ENCODE data around the gene SPDYE16.
"Not testable (repeated sequence)": the region's sequence is repeated elsewhere in the genome, so short reads cannot be mapped to it uniquely, and the experiment has no call there.

SPDYE16 gene

DNA sequence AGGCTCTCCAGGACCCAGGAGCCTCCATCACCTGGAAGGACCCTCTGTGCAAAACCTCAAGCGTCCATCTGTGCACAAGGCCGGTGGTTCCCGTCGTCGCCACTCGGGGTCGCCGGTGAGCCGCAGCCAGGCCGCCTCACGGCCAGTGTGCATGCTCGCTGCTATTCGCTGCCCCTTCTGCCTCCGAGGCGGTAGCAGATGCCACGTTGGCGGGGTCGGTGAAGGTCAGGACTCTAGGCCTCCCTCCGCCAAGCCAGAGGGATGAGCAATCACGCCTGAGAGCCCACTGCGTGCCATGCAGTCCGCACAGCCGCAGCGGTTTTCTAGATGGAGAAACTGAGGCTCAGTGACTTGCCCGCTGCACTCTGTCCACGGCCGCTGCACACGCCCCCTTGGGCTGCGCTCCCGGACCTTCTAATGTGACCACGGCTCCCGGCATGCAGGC, 27.1 kb downstream of the SPDYE16 start:
- in situ Hi-C loops (cut with HindIII; ENCODE audit: low pct_ligation_motif_present, low sequenced_read_pairs), result no loop called here
- no peaks in the 10 kb centered on the region for H3K36me3 ChIP-seq (replicated peaks)
- peak; percentile 99 for TF ChIP-seq CTCF (IDR thresholded peaks at IDR 0.05; ENCODE audit: low read depth, low read length, missing control alignments)
- peak overlapping the region; percentile 43 for H3K4me3 ChIP-seq (ENCODE audit: low read depth, low read length)
- no peaks in the 10 kb centered on the region for H3K27me3 ChIP-seq (replicated peaks)
- no peak overlapping the region for H3K27ac ChIP-seq
- peak; percentile 36 for DNase-seq

DNA sequence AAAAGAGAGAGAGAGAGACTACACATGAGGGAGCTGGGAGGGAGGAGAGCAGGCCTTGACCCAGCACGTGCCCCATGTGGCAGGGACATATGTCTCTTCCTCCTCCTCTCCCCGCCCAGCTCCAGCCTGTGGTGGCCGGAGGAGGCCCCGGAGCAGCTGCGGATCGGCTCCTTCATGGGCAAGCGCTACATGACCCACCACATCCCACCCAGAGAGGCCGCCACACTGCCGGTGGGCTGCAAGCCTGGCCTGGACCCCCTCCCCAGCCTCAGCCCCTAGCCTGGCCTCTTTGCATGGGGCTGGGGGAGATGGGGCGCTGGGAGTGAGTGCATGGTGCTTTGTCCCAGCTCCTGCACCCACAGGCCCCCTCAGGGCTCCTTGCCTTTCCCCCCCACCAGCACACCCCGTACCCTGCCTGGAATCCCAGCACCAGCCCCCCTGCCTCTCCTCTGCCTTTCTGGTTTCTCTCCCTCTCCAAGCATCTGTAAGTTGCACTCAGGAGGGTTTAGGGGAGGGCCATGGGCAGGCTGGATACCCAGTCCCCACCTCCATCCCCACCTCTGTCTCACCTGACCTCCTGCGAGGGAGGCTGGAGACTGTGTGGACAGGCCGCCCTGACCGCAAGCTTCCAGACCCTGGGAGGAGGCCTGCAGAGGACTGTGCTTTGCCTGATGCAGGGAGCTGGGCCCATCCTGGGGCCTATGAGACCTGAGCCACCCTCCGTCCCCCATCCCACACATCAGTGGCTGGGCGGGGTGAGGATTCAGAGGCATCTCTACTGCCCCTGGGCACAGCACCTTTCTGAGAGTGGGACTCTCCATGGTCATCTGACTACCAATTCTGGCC, 27.9 kb downstream of the SPDYE16 start:
- Histone ChIP-seq H3K27me3 (replicated peaks) (no peaks in the 10 kb centered on the region), H3K4me3 (ENCODE audit: low read depth, low read length) (no peak overlapping the region), H3K36me3 (replicated peaks) (no peaks in the 10 kb centered on the region), H3K27ac (no peak overlapping the region)
- in situ Hi-C loops (cut with HindIII; ENCODE audit: low pct_ligation_motif_present, low sequenced_read_pairs), result no loop called here
- TF ChIP-seq CTCF (IDR thresholded peaks at IDR 0.05; ENCODE audit: low read depth, low read length, missing control alignments), result no peak
- DNase-seq, result no peak

GRCh38 chr7:76513817-76514799, 29.0 kb downstream of the SPDYE16 start:
- in situ Hi-C loops (cut with HindIII; ENCODE audit: low pct_ligation_motif_present, low sequenced_read_pairs), result no loop called here
- Histone ChIP-seq H3K4me3 (ENCODE audit: low read depth, low read length) (no peak overlapping the region), H3K36me3 (replicated peaks) (no peaks in the 10 kb centered on the region), H3K27me3 (replicated peaks) (no peaks in the 10 kb centered on the region), H3K27ac (no peak overlapping the region)
- DNase-seq, result no peak
- no peak for TF ChIP-seq CTCF (IDR thresholded peaks at IDR 0.05; ENCODE audit: low read depth, low read length, missing control alignments)

GRCh38 chr7:76512941-76513816, 29.9 kb downstream of the SPDYE16 start:
- no peak for DNase-seq
- TF ChIP-seq CTCF (IDR thresholded peaks at IDR 0.05; ENCODE audit: low read depth, low read length, missing control alignments), result peak; percentile 67
- in situ Hi-C loops (cut with HindIII; ENCODE audit: low pct_ligation_motif_present, low sequenced_read_pairs), result no loop called here

DNA sequence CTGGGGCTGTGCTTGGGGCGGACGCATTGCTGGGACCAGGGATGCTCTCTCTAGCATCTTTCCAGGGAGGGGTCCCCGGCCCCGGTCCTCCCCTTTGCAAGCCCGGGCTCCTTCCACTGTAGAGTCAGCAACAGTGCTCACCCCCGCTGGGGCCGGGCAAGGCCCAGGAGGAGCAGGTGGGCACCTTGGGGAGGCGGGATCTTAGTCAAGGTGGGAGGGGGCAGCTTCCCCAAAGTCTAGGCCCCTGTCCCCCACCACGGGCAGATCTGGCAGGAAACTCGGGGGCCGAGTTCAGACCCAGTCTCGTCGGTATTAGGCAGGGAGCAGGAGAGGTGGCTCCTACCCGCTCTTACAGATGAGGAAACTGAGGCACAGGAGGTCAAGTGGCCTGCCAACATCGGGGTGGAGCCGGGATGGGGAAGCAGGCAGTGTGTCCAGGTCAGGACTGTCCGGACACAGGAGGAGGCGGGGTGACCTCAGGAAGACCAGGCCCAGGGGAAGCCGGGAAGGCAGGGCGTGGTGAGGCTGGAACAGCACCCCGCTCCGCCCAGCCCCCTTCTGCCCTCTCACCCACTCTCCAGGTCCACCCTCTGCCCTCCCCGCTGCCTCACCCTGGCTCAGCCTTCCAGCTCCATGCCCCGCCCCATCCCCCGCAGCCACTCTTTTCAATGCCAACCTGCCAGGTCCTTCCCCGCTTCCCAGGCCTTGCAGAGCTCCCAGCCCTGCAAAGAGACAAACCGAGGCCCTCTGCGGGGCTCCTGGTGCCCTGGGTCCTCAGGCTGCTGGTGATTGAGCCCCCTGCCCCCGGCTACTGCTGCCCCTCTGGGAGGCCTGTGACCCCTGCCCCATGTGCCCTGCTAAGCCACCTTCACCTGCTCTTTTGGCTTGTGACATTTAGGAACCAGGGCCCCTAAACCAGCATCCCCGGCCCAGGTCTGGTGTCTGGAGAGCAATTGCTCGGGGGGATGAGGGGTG, 30.9 kb downstream of the SPDYE16 start:
- H3K27ac ChIP-seq; H3K27me3 ChIP-seq (replicated peaks); in situ Hi-C loops (cut with HindIII; ENCODE audit: low pct_ligation_motif_present, low sequenced_read_pairs); H3K4me3 ChIP-seq (ENCODE audit: low read depth, low read length); DNase-seq; H3K36me3 ChIP-seq (replicated peaks): not testable (repeated sequence)

More at GRCh38 chr7:76512941-76513816, 29.9 kb downstream of the SPDYE16 start:
- Histone ChIP-seq H3K36me3 (replicated peaks) (no peaks in the 10 kb centered on the region), H3K27me3 (replicated peaks) (no peaks in the 10 kb centered on the region), H3K27ac (no peak overlapping the region), H3K4me3 (ENCODE audit: low read depth, low read length) (no peak overlapping the region)

DNA sequence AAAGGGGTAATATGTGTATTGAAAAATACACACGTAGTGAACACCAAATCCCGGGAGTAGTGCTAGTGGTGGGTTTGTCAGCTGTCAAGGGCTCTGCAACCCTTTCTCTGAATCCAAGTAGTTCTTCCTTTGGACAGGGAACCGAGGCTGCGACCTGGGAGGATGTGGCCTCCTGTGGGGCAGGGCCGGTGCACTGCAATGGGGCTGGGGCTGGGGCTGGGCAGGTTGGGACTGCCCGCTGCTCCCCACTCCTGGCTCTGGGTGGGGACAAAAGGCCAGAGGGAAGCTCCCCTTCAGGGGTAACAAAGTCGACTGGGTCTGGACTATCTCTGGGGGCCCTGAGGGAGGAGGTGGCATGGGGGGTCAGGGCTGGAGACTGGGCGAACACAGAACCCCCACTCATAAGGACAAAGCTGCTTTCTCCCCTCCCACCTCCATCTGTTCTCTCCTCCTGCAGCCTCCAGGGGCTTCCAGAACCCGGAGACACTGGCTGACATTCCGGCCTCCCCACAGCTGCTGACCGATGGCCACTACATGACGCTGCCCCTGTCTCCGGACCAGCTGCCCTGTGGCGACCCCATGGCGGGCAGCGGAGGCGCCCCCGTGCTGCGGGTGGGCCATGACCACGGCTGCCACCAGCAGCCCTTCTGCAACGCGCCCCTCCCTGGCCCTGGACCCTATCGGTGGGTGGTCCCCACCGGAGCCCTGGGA, 31.7 kb downstream of the SPDYE16 start:
- H3K27me3 ChIP-seq (replicated peaks); H3K4me3 ChIP-seq (ENCODE audit: low read depth, low read length); in situ Hi-C loops (cut with HindIII; ENCODE audit: low pct_ligation_motif_present, low sequenced_read_pairs); DNase-seq; H3K36me3 ChIP-seq (replicated peaks); H3K27ac ChIP-seq: not testable (repeated sequence)
